Caco-2 (cell line): Measurements from ENCODE around the gene CHPF2. TPM values are rescaled to one million over a fixed set of nuclear protein-coding genes. Genes with fewer than 3 reads are reported as not detected.

Experiments
- BruUV-seq: library from RNA; stranded (reverse); fragments of 400-500 nt; replicated peaks from 2 replicates; lab custom pipeline; 2021; lab: Mats Ljungman, UMichigan
- CTCF ChIA-PET: fragments of 300-600 bp; sonication (Branson Sonifier 250); formaldehyde crosslinking; loops from one replicate; lab custom pipeline; 2022; ENCODE audit warnings: antibody characterized with exemption; lab: Charles Lee
- POLR2A ChIA-PET: fragments of 300-600 bp; sonication (Branson Sonifier 250); formaldehyde crosslinking; loops from one replicate; lab custom pipeline; 2022; ENCODE audit warnings: antibody characterized with exemption; lab: Charles Lee
- DNase-seq, 2 experiments: peaks; one replicate each; pipeline versions ENCODE4 v3.0.0 to v3.0.0-alpha.2; 2020 to 2022
- H3K27me3 ChIP-seq: replicated peaks from 2 replicates; pipeline ENCODE4 v1.6.0; 2011; ENCODE audit warnings: low read length; ENCODE audit not compliant: control insufficient read depth, insufficient read depth
- H3K36me3 ChIP-seq: 2 replicates; pipeline ENCODE4 v1.5.1; 2011; ENCODE audit warnings: low read length; ENCODE audit not compliant: control insufficient read depth, insufficient read depth
- H3K4me1 ChIP-seq: fragments of 250-450 bp; sonication (Bioruptor Pico); 2 replicates; pipeline ENCODE4 v1.5.1; 2020; ENCODE audit warnings: mild to moderate bottlenecking
- H3K4me3 ChIP-seq: 2 replicates; pipeline ENCODE4 v1.5.1; 2011; ENCODE audit warnings: low read depth, mild to moderate bottlenecking, control low read depth, low read length
- H3K9me3 ChIP-seq: fragments of 250-450 bp; sonication (Bioruptor Pico); 2 replicates; pipeline ENCODE4 v1.5.1; 2020; ENCODE audit warnings: mild to moderate bottlenecking, moderate library complexity
- H3K27ac Mint-ChIP-seq: one replicate; pipeline ENCODE4 v1.8.0; 2022; ENCODE audit warnings: mixed read lengths; ENCODE audit not compliant: unreplicated experiment
- H3K27me3 Mint-ChIP-seq: one replicate; pipeline ENCODE4 v1.8.0; 2022; ENCODE audit warnings: mixed read lengths; ENCODE audit not compliant: insufficient read depth, unreplicated experiment
- H3K36me3 Mint-ChIP-seq: one replicate; pipeline ENCODE4 v1.8.0; 2022; ENCODE audit warnings: mild to moderate bottlenecking, mixed read lengths; ENCODE audit not compliant: insufficient read depth, unreplicated experiment
- H3K4me1 Mint-ChIP-seq: one replicate; pipeline ENCODE4 v1.8.0; 2022; ENCODE audit warnings: low read depth, mixed read lengths; ENCODE audit not compliant: unreplicated experiment
- H3K4me3 Mint-ChIP-seq: one replicate; pipeline ENCODE4 v1.8.0; 2022; ENCODE audit warnings: mild to moderate bottlenecking, moderate library complexity, mixed read lengths; ENCODE audit not compliant: unreplicated experiment
- H3K9me3 Mint-ChIP-seq: one replicate; pipeline ENCODE4 v1.8.0; 2022; ENCODE audit warnings: mixed read lengths; ENCODE audit not compliant: unreplicated experiment
- CTCF ChIP-seq, 2 experiments: fragments of 200-600 bp in 1 of 2; IDR thresholded peaks; 1 replicate in 1 of 2; 2 replicates in 1 of 2; pipeline versions ENCODE4 v1.5.1 to v1.8.0; 2011 to 2022; ENCODE audit warnings: antibody characterized with exemption in 1 of 2, control low read depth in 1 of 2, inconsistent platforms in 1 of 2, low read depth in 1 of 2, low read length in 1 of 2, mild to moderate bottlenecking in 1 of 2, moderate library complexity in 1 of 2; ENCODE audit not compliant: insufficient read depth in 1 of 2, severe bottlenecking in 1 of 2, unreplicated experiment in 1 of 2
- intact Hi-C: fragments of 100-400 bp; cut with micrococcal nuclease; formaldehyde crosslinking; loops from one replicate; pipeline ENCODE4 v1.10.0; 2022; ENCODE audit not compliant: unreplicated experiment
- total RNA-seq: library from RNA; stranded (reverse); gene quantifications from 2 replicates; pipeline ENCODE4 v1.2.3, GENCODE V29; 2022

Gene CHPF2
- total RNA-seq, 1 experiment from 2014 or later = 34.0 TPM

GRCh38 chr7:151210087-151210854 is 22.0 kb upstream of the CHPF2 start, which contains the start of gene H2BK1:
Gene H2BK1 (minus strand): TSS chr7:151210488. CDS start chr7:151210318, 170 bp downstream.
- intact Hi-C loops = no loop called here
- DNase-seq = no peak
- ChIA-PET POLR2A (no interaction called here), CTCF (interaction anchor here (0.6 to 1.2 kb wide), 3 partner anchors 17 to 1424 kb away, joined by 3 to 8 read pairs (median 3); partner anchors contain the start of gene ABCF2)
- no peaks in the 10 kb centered on the region for H3K4me1 ChIP-seq
- H3K4me3 ChIP-seq = no peak within 1 kb of the TSS
- Mint-ChIP-seq H3K4me3 (no peak within 1 kb of the TSS), H3K27me3 (peaks cover 9% of the 10 kb centered on the region), H3K9me3 (no peaks in the 10 kb centered on the region), H3K27ac (peak within 1 kb of the TSS; percentile 22), H3K36me3 (peaks cover 32% of the 10 kb centered on the region), H3K4me1 (peaks cover 8% of the 10 kb centered on the region)
- H3K36me3 ChIP-seq = no peaks in the 10 kb centered on the region
- no TSS peak for BruUV-seq
- TF ChIP-seq CTCF (IDR thresholded peaks at IDR 0.05; ENCODE audit: insufficient read depth in 1 of 2, low read depth in 1 of 2, low read length in 1 of 2, severe bottlenecking in 1 of 2, unreplicated experiment in 1 of 2) = no peak
- H3K9me3 ChIP-seq = no peaks in the 10 kb centered on the region
- no peaks in the 10 kb centered on the region; the same call in 1 of the 2 replicates for H3K27me3 ChIP-seq

- Histone ChIP-seq H3K9me3 (no peaks in the 10 kb centered on the region), H3K4me3 (no peak overlapping the region), H3K27me3 (no peaks in the 10 kb centered on the region), H3K4me1 (no peaks in the 10 kb centered on the region), H3K36me3 (no peaks in the 10 kb centered on the region)
- H3K27ac Mint-ChIP-seq = no peak overlapping the region
- DNase-seq = no peak
- CTCF ChIA-PET = interaction anchor here (0.6 to 1.2 kb wide), 4 partner anchors 16 to 198 kb away, joined by 3 to 8 read pairs (median 3); partner anchors contain the start of genes ABCF2 and WDR86
- H3K9me3 Mint-ChIP-seq = no peaks in the 10 kb centered on the region
- no peak for TF ChIP-seq CTCF (IDR thresholded peaks at IDR 0.05; ENCODE audit: insufficient read depth in 1 of 2, low read depth in 1 of 2, low read length in 1 of 2, severe bottlenecking in 1 of 2, unreplicated experiment in 1 of 2)
- H3K27me3 Mint-ChIP-seq = peaks cover 3% of the 10 kb centered on the region
- no TSS peak for BruUV-seq
- H3K4me3 Mint-ChIP-seq = no peak overlapping the region
- H3K4me1 Mint-ChIP-seq = peaks cover 8% of the 10 kb centered on the region
- H3K36me3 Mint-ChIP-seq = peaks cover 42% of the 10 kb centered on the region
- intact Hi-C loops = no loop called here
- POLR2A ChIA-PET = no interaction called here
These were observed 21.0 kb upstream of the CHPF2 start for GRCh38 chr7:151211155-151211772.

GRCh38 chr7:151212626-151213025 is 19.7 kb upstream of the CHPF2 start:
- CTCF ChIA-PET = no interaction called here
- peak in 1 of 2 experiments; percentile 31 for DNase-seq

More at GRCh38 chr7:151212626-151213025, 19.7 kb upstream of the CHPF2 start:
- H3K4me3 ChIP-seq = no peak overlapping the region
- intact Hi-C loops = no loop called here
- H3K9me3 Mint-ChIP-seq = no peaks in the 10 kb centered on the region
- no peaks in the 10 kb centered on the region for H3K9me3 ChIP-seq
- H3K4me1 ChIP-seq = no peaks in the 10 kb centered on the region
- peaks cover 3% of the 10 kb centered on the region for H3K27me3 Mint-ChIP-seq
- POLR2A ChIA-PET = interaction anchor here (0.8 kb wide), 1 partner anchor 14 kb away, joined by 3 read pairs; the partner anchor contains the start of gene ABCF2
- no peaks in the 10 kb centered on the region for H3K27me3 ChIP-seq
- no peaks in the 10 kb centered on the region for H3K36me3 ChIP-seq
- TF ChIP-seq CTCF (IDR thresholded peaks at IDR 0.05; ENCODE audit: insufficient read depth in 1 of 2, low read depth in 1 of 2, low read length in 1 of 2, severe bottlenecking in 1 of 2, unreplicated experiment in 1 of 2) = no peak
- BruUV-seq = no TSS peak
- H3K4me3 Mint-ChIP-seq = no peak overlapping the region
- H3K27ac Mint-ChIP-seq = no peak overlapping the region
- peaks cover 8% of the 10 kb centered on the region for H3K4me1 Mint-ChIP-seq
- peaks cover 55% of the 10 kb centered on the region for H3K36me3 Mint-ChIP-seq
